Measurements from ENCODE around the gene LST1. TPM values are rescaled to one million over a fixed set of nuclear protein-coding genes. Genes with fewer than 3 reads are reported as not detected.

The LST1 gene
- total RNA-seq, 2 experiments from 2014 or later = 3.0 to 4.2 TPM

GRCh38 chr6:31582230-31582643 lies 3.8 kb upstream of the LST1 start, which contains the start of gene LTB:
TSS of gene LTB (minus strand) at chr6:31582424. CDS start at chr6:31582417, 7 bp downstream.
- H3K79me2 ChIP-seq (ENCODE audit: insufficient read depth, low read depth, low read length) = peaks cover 11% of the 10 kb centered on the region; the same call in 1 of the 2 replicates
- intact Hi-C loops (cut with micrococcal nuclease; ENCODE audit: unreplicated experiment) = loop anchor here (10.0 kb wide), 1 partner anchor 177 kb away; the partner anchor contains the start of gene MICA
- peak within 1 kb of the TSS; percentile 12; the same call in 1 of the 2 replicates for H2AFZ ChIP-seq (ENCODE audit: low read length)
- peaks cover 78% of the 10 kb centered on the region for H3K4me1 ChIP-seq (ENCODE audit: insufficient read depth, low read length, poor library complexity, severe bottlenecking)
- peak within 1 kb of the TSS; percentile 86 for H3K27ac ChIP-seq (ENCODE audit: low read depth, low read length, poor library complexity, severe bottlenecking)
- ChIA-PET CTCF (ENCODE audit: unreplicated experiment) (interaction anchor here (0.6 to 4.4 kb wide), 5 partner anchors 7 to 34 kb away, joined by 3 to 27 read pairs (median 3); partner anchors contain the start of gene TNF), POLR2A (interaction anchor here (0.6 to 6.0 kb wide), 9 partner anchors 8 to 71 kb away, joined by 3 to 49 read pairs (median 5); partner anchors contain the start of genes BAG6, NCR3 and NFKBIL1)
- peak within 1 kb of the TSS; percentile 87 for H3K4me3 ChIP-seq (ENCODE audit: low read depth, low read length, poor library complexity, severe bottlenecking)
- H3K36me3 ChIP-seq (ENCODE audit: insufficient read depth, low read length) = peaks cover 12% of the 10 kb centered on the region; the same call in 1 of the 2 replicates
- peak; percentile 87 for DNase-seq (ENCODE audit: low spot score)
- peak within 1 kb of the TSS; percentile 88 for H3K4me2 ChIP-seq (ENCODE audit: low read length)
- no peaks in the 10 kb centered on the region for H3K9me2 ChIP-seq (ENCODE audit: insufficient read depth, low read length)
- no TSS peak for BruUV-seq (replicated peaks)
- H3K9me3 ChIP-seq (ENCODE audit: low read length) = no peaks in the 10 kb centered on the region
- TF ChIP-seq CTCF (conservative IDR thresholded peaks at IDR 0.05; ENCODE audit: low read length) = no peak
- no peak for TF ChIP-seq EZH2phosphoT487 (IDR thresholded peaks at IDR 0.05; ENCODE audit: borderline replicate concordance, low read depth, low read length)
- H4K20me1 ChIP-seq (ENCODE audit: insufficient read depth, low read length) = no peaks in the 10 kb centered on the region

GRCh38 chr6:31585491-31585890 lies 586 bp upstream of the LST1 start:
- intact Hi-C loops (cut with micrococcal nuclease; ENCODE audit: unreplicated experiment) = loop anchor here (10.0 kb wide), 1 partner anchor 181 kb away; the partner anchor contains the start of gene MICA
- Histone ChIP-seq H3K9me3 (ENCODE audit: low read length) (no peaks in the 10 kb centered on the region), H4K20me1 (ENCODE audit: insufficient read depth, low read length) (no peaks in the 10 kb centered on the region), H3K4me1 (ENCODE audit: insufficient read depth, low read length, poor library complexity, severe bottlenecking) (peaks cover 70% of the 10 kb centered on the region), H3K36me3 (ENCODE audit: insufficient read depth, low read length) (0 out of 2 replicates have a peak, but pooled peaks cover 1% of the 10 kb centered on the region), H2AFZ (ENCODE audit: low read length) (peak overlapping the region; percentile 45; the same call in 1 of the 2 replicates), H3K4me2 (ENCODE audit: low read length) (peak overlapping the region; percentile 64), H3K4me3 (ENCODE audit: low read depth, low read length, poor library complexity, severe bottlenecking) (no peak overlapping the region), H3K79me2 (ENCODE audit: insufficient read depth, low read depth, low read length) (peaks cover 11% of the 10 kb centered on the region; the same call in 1 of the 2 replicates), H3K9me2 (ENCODE audit: insufficient read depth, low read length) (no peaks in the 10 kb centered on the region), H3K27ac (ENCODE audit: low read depth, low read length, poor library complexity, severe bottlenecking) (peak overlapping the region; percentile 64)
- TF ChIP-seq EZH2phosphoT487 (IDR thresholded peaks at IDR 0.05; ENCODE audit: borderline replicate concordance, low read depth, low read length) (no peak), CTCF (conservative IDR thresholded peaks at IDR 0.05; ENCODE audit: low read length) (peak; percentile 82)
- ChIA-PET CTCF (ENCODE audit: unreplicated experiment) (interaction anchor here (1.0 to 1.2 kb wide), 2 partner anchors 11 to 14 kb away, joined by 3 read pairs; partner anchors contain the start of gene LTA), POLR2A (interaction anchor here (0.8 to 6.0 kb wide), 6 partner anchors 7 to 38 kb away, joined by 3 to 49 read pairs (median 8); partner anchors contain the start of genes LTA, NCR3, NFKBIL1 and TNF)
- peak; percentile 79 for DNase-seq (ENCODE audit: low spot score)
- no TSS peak for BruUV-seq (replicated peaks)

Measured in OCI-LY7 (cell line).